OCI-LY3 (cell line): ENCODE data around the gene OMP.
A peak's percentile ranks its signal among the peaks of the same experiment; 100 is the strongest.

ENCODE experiments used
- H2AFZ ChIP-seq: fragments of 200-600, 300-600 bp; shearing (Covaris generic); 2 replicates; pipeline ENCODE4 v1.6.0; 2014; ENCODE audit warnings: antibody characterized with exemption, low read depth, low read length
- H3K27ac ChIP-seq: fragments of 200-600, 300-600 bp; sonication (generic); 2 replicates; pipeline ENCODE4 v1.5.1; 2014; ENCODE audit warnings: mild to moderate bottlenecking, low read length, moderate library complexity, mixed read lengths
- H3K27me3 ChIP-seq: fragments of 200-600, 300-600 bp; sonication (generic); 2 replicates; pipeline ENCODE4 v1.6.1; 2014; ENCODE audit warnings: low read depth, low read length, mixed read lengths
- H3K36me3 ChIP-seq: fragments of 200-600, 300-600 bp; sonication (generic); replicated peaks from 2 replicates; pipeline ENCODE3; 2014; ENCODE audit warnings: low read depth, low read length, mixed read lengths
- H3K4me1 ChIP-seq: fragments of 300-600, 200-600 bp; sonication (generic); 2 replicates; pipeline ENCODE4 v1.6.1; 2014; ENCODE audit warnings: low read length, mixed read lengths
- H3K4me2 ChIP-seq: fragments of 200-600, 300-600 bp; sonication (generic); 2 replicates; pipeline ENCODE4 v1.6.1; 2014; ENCODE audit warnings: low read length, mixed read lengths
- H3K4me3 ChIP-seq: fragments of 300-600, 200-600 bp; sonication (generic); 2 replicates; pipeline ENCODE4 v1.5.1; 2014; ENCODE audit warnings: antibody characterized with exemption, mild to moderate bottlenecking, low read length, moderate library complexity
- H3K79me2 ChIP-seq: fragments of 300-600, 200-600 bp; shearing (Covaris generic); 2 replicates; pipeline ENCODE4 v1.6.1; 2014; ENCODE audit warnings: mild to moderate bottlenecking, low read length, mixed read lengths
- H3K9ac ChIP-seq: fragments of 300-600, 200-600 bp; shearing (Covaris generic); 2 replicates; pipeline ENCODE4 v1.6.0; 2014; ENCODE audit warnings: mild to moderate bottlenecking, low read length, moderate library complexity
- H3K9me3 ChIP-seq: fragments of 200-600, 300-600 bp; shearing (Covaris generic); 2 replicates; pipeline ENCODE4 v1.6.1; 2014; ENCODE audit warnings: low read length, mixed read lengths; ENCODE audit not compliant: insufficient read depth
- H4K20me1 ChIP-seq: fragments of 200-600, 300-600 bp; sonication (generic); 2 replicates; pipeline ENCODE4 v1.6.1; 2016; ENCODE audit warnings: low read length, mixed read lengths; ENCODE audit not compliant: insufficient read depth
- CTCF ChIP-seq: fragments of 200-600, 300-600 bp; sonication (generic); IDR thresholded peaks from 2 replicates; pipeline ENCODE4 v1.5.1; 2014; ENCODE audit warnings: antibody characterized with exemption, low read length, low read depth
- EZH2phosphoT487 ChIP-seq: fragments of 200-600 bp; shearing (Covaris generic); IDR thresholded peaks from 2 replicates; pipeline ENCODE4 v1.6.1; 2018; ENCODE audit warnings: antibody characterized with exemption, mixed run types, low read depth

Gene OMP

GRCh38 chr11:77125695-77126094 is 23.1 kb downstream of the OMP start:
- Histone ChIP-seq H3K79me2 (no peaks in the 10 kb centered on the region), H2AFZ (no peak overlapping the region), H3K36me3 (no peaks in the 10 kb centered on the region), H3K27ac (no peak overlapping the region), H3K4me3 (no peak overlapping the region), H3K27me3 (no peaks in the 10 kb centered on the region), H4K20me1 (no peaks in the 10 kb centered on the region), H3K9ac (no peak overlapping the region), H3K4me2 (no peak overlapping the region), H3K9me3 (no peaks in the 10 kb centered on the region), H3K4me1 (peaks cover 15% of the 10 kb centered on the region)
- TF ChIP-seq CTCF (no peak), EZH2phosphoT487 (no peak)

- TF ChIP-seq CTCF, result no peak
- Histone ChIP-seq H3K9me3 (no peaks in the 10 kb centered on the region), H3K9ac (no peak overlapping the region), H3K4me1 (peaks cover 15% of the 10 kb centered on the region), H3K4me2 (peak overlapping the region; percentile 99; the same call in 1 of the 2 replicates), H3K4me3 (no peak overlapping the region), H3K27me3 (no peaks in the 10 kb centered on the region), H3K27ac (no peak overlapping the region), H2AFZ (no peak overlapping the region), H4K20me1 (no peaks in the 10 kb centered on the region), H3K79me2 (no peaks in the 10 kb centered on the region), H3K36me3 (no peaks in the 10 kb centered on the region)
Observed at GRCh38 chr11:77126156-77126775, 23.6 kb downstream of the OMP start.

- Histone ChIP-seq H3K27ac (no peak overlapping the region), H3K27me3 (no peaks in the 10 kb centered on the region), H3K36me3 (no peaks in the 10 kb centered on the region), H3K79me2 (no peaks in the 10 kb centered on the region), H3K4me3 (peak overlapping the region; percentile 79), H3K4me2 (peak overlapping the region; percentile 99), H2AFZ (peak overlapping the region; percentile 98), H4K20me1 (no peaks in the 10 kb centered on the region), H3K9me3 (no peaks in the 10 kb centered on the region), H3K4me1 (peaks cover 15% of the 10 kb centered on the region), H3K9ac (peak overlapping the region; percentile 54)
- TF ChIP-seq EZH2phosphoT487 (no peak), CTCF (no peak)
Observed at GRCh38 chr11:77126861-77127234, 24.2 kb downstream of the OMP start.

GRCh38 chr11:77127235-77127911 is 24.7 kb downstream of the OMP start:
- Histone ChIP-seq H3K79me2 (no peaks in the 10 kb centered on the region), H3K4me1 (peaks cover 15% of the 10 kb centered on the region), H3K4me3 (peak overlapping the region; percentile 79), H4K20me1 (no peaks in the 10 kb centered on the region), H3K27me3 (no peaks in the 10 kb centered on the region), H3K36me3 (no peaks in the 10 kb centered on the region), H3K27ac (no peak overlapping the region), H3K4me2 (peak overlapping the region; percentile 99), H3K9ac (peak overlapping the region; percentile 54), H3K9me3 (no peaks in the 10 kb centered on the region), H2AFZ (peak overlapping the region; percentile 98)
- TF ChIP-seq CTCF (peak; percentile 99), EZH2phosphoT487 (no peak)
